Activated CD8-positive, alpha-beta T cell treated with anti-CD3 and anti-CD28 coated beads for 36 hours (primary cell): ENCODE results near the gene AGFG1. TPM values are rescaled to one million over a fixed set of nuclear protein-coding genes. Genes with fewer than 3 reads are reported as not detected.

Experiments used
- ATAC-seq: fragments of 200-7000 bp; cut with Tn5 transposase; one replicate; pipeline ENCODE4 v1.10.0; 2021; ENCODE audit warnings: mild to moderate bottlenecking, moderate library complexity
- CTCF ChIA-PET: fragments of 350-600 bp; sonication (Branson Sonifier 250); formaldehyde crosslinking; loops from one replicate; lab custom pipeline; 2021; ENCODE audit warnings: antibody characterized with exemption; lab: Charles Lee
- POLR2A ChIA-PET: fragments of 350-600 bp; sonication (Branson Sonifier 250); formaldehyde crosslinking; loops from one replicate; lab custom pipeline; 2021; ENCODE audit warnings: antibody characterized with exemption; lab: Charles Lee
- DNase-seq: peaks from one replicate; pipeline ENCODE4 v3.0.0-alpha.2; 2020
- H3K27ac Mint-ChIP-seq: one replicate; pipeline ENCODE4 v1.8.0; 2021; ENCODE audit warnings: mild to moderate bottlenecking, mixed read lengths
- H3K27me3 Mint-ChIP-seq: one replicate; pipeline ENCODE4 v1.8.0; 2021; ENCODE audit warnings: mixed read lengths
- H3K36me3 Mint-ChIP-seq: one replicate; pipeline ENCODE4 v1.8.0; 2021; ENCODE audit warnings: low read depth, mixed read lengths
- H3K4me1 Mint-ChIP-seq: one replicate; pipeline ENCODE4 v1.8.0; 2021; ENCODE audit warnings: low read depth, mixed read lengths
- H3K4me3 Mint-ChIP-seq: one replicate; pipeline ENCODE4 v1.8.0; 2021; ENCODE audit warnings: mild to moderate bottlenecking, moderate library complexity, mixed read lengths
- H3K9me3 Mint-ChIP-seq: one replicate; pipeline ENCODE4 v1.8.0; 2021; ENCODE audit warnings: mixed read lengths
- intact Hi-C: fragments of 100-400 bp; cut with micrococcal nuclease; formaldehyde crosslinking; loops from one replicate; pipeline ENCODE4 v1.10.0; 2022
- total RNA-seq, 2 experiments: library from RNA; stranded (reverse); gene quantifications; one replicate each; pipeline ENCODE4 v1.2.3, GENCODE V29; 2021
- TF ChIP-seq, protein P1 (sequence below): fragments of 200-600 bp; IDR thresholded peaks from one replicate; pipeline ENCODE4 v1.8.0; 2022; ENCODE audit warnings: antibody characterized with exemption, mild to moderate bottlenecking

AGFG1 gene
- total RNA-seq, 2 experiments from 2014 or later, result 117 to 119 TPM

DNA sequence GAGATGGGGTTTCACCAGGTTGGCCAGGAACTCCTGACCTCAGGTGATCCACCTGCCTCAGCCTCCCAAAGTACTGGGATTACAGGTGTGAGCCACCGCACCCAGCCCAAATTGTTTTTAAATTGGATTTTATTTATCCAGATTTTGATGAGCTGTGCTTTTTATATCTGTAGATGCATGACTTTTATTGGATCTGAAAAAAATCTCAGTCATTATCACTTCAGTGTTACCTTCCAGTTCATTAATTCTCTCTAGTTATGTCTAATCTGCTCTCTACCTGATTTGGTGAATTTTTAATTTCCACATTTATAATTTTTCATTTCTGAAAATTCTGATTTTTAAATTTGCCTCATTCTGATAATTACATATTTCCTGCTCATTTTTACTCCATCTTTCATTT is 13.5 kb downstream of the AGFG1 start:
- Mint-ChIP-seq H3K27me3 (no peaks in the 10 kb centered on the region), H3K4me3 (no peak overlapping the region), H3K27ac (no peak overlapping the region), H3K4me1 (peaks cover 68% of the 10 kb centered on the region), H3K36me3 (peaks cover 37% of the 10 kb centered on the region), H3K9me3 (peaks cover 6% of the 10 kb centered on the region)
- ChIA-PET POLR2A (no interaction called here), CTCF (interaction anchor here (0.7 to 1.2 kb wide), 7 partner anchors 12 to 281 kb away, joined by 3 to 4 read pairs (median 3); no protein-coding TSS in a partner anchor)
- no peak for DNase-seq
- ATAC-seq, result no peak
- TF ChIP-seq, protein P1, sequence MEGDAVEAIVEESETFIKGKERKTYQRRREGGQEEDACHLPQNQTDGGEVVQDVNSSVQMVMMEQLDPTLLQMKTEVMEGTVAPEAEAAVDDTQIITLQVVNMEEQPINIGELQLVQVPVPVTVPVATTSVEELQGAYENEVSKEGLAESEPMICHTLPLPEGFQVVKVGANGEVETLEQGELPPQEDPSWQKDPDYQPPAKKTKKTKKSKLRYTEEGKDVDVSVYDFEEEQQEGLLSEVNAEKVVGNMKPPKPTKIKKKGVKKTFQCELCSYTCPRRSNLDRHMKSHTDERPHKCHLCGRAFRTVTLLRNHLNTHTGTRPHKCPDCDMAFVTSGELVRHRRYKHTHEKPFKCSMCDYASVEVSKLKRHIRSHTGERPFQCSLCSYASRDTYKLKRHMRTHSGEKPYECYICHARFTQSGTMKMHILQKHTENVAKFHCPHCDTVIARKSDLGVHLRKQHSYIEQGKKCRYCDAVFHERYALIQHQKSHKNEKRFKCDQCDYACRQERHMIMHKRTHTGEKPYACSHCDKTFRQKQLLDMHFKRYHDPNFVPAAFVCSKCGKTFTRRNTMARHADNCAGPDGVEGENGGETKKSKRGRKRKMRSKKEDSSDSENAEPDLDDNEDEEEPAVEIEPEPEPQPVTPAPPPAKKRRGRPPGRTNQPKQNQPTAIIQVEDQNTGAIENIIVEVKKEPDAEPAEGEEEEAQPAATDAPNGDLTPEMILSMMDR, result no peak
- intact Hi-C loops, result loop anchor here (10.0 kb wide), 1 partner anchor 279 kb away; no protein-coding TSS in a partner anchor

GRCh38 chr2:227486688-227487087 is 14.7 kb downstream of the AGFG1 start:
- no peak for DNase-seq

DNA sequence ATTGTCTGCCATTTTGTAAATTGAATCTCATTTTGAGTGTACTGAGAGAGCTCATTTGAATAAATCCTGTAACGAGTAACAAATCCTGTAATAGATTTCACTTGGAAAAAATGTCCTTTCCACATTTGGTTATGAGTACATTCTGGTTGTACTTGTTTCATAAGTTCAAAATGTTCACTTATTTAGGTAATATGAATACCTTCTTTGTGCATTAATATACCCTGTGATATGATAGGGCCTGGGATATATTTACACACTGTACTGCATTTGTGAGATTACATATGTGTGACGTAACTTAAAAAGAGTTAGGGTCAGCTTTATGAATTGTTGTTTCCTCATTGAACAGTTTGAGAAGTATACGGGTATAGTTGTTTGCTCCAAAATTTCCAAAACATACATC is 16.1 kb downstream of the AGFG1 start:
- ChIA-PET POLR2A (interaction anchor here (1.6 kb wide), 1 partner anchor 24 kb away, joined by 3 read pairs; no protein-coding TSS in a partner anchor), CTCF (interaction anchor here (1.6 to 2.1 kb wide), 2 partner anchors 78 to 82 kb away, joined by 4 to 8 read pairs; no protein-coding TSS in a partner anchor)
- DNase-seq (no peak), ATAC-seq (no peak)
- H3K27me3 Mint-ChIP-seq, result no peaks in the 10 kb centered on the region
- intact Hi-C loops, result loop anchor here (10.0 kb wide), 1 partner anchor 277 kb away; no protein-coding TSS in a partner anchor
- no peak overlapping the region for H3K4me3 Mint-ChIP-seq
- H3K36me3 Mint-ChIP-seq, result peaks cover 38% of the 10 kb centered on the region
- TF ChIP-seq, protein P1, result no peak
- peak overlapping the region; percentile 42 for H3K27ac Mint-ChIP-seq
- peaks cover 6% of the 10 kb centered on the region for H3K9me3 Mint-ChIP-seq
- H3K4me1 Mint-ChIP-seq, result peaks cover 60% of the 10 kb centered on the region

More at GRCh38 chr2:227486688-227487087, 14.7 kb downstream of the AGFG1 start:
- peaks cover 61% of the 10 kb centered on the region for H3K4me1 Mint-ChIP-seq
- peak; percentile 38 for ATAC-seq
- ChIA-PET CTCF (interaction anchor here (1.2 to 2.1 kb wide), 2 partner anchors 80 to 248 kb away, joined by 4 to 8 read pairs; no protein-coding TSS in a partner anchor), POLR2A (interaction anchor here (1.0 kb wide), 1 partner anchor 11 kb away, joined by 4 read pairs; no protein-coding TSS in a partner anchor)
- peaks cover 6% of the 10 kb centered on the region for H3K9me3 Mint-ChIP-seq
- peaks cover 35% of the 10 kb centered on the region for H3K36me3 Mint-ChIP-seq
- H3K4me3 Mint-ChIP-seq, result no peak overlapping the region
- intact Hi-C loops, result loop anchor here (10.0 kb wide), 1 partner anchor 278 kb away; no protein-coding TSS in a partner anchor
- TF ChIP-seq, protein P1, result no peak
- no peak overlapping the region for H3K27ac Mint-ChIP-seq
- H3K27me3 Mint-ChIP-seq, result no peaks in the 10 kb centered on the region

- TF ChIP-seq, protein P1, result no peak
- peaks cover 2% of the 10 kb centered on the region for H3K9me3 Mint-ChIP-seq
- CTCF ChIA-PET, result interaction anchor here (2.2 kb wide), 1 partner anchor 85 kb away, joined by 6 read pairs; no protein-coding TSS in a partner anchor
- peaks cover 48% of the 10 kb centered on the region for H3K4me1 Mint-ChIP-seq
- POLR2A ChIA-PET, result interaction anchor here (1.1 kb wide), 1 partner anchor 9 kb away, joined by 3 read pairs; no protein-coding TSS in a partner anchor
- DNase-seq (no peak), ATAC-seq (no peak)
- no peak overlapping the region for H3K4me3 Mint-ChIP-seq
- H3K27ac Mint-ChIP-seq, result no peak overlapping the region
- peaks cover 32% of the 10 kb centered on the region for H3K36me3 Mint-ChIP-seq
- intact Hi-C loops, result no loop called here
- H3K27me3 Mint-ChIP-seq, result no peaks in the 10 kb centered on the region
Observed at GRCh38 chr2:227491386-227491785, 19.4 kb downstream of the AGFG1 start.

- H3K27ac Mint-ChIP-seq, result no peak overlapping the region
- H3K4me1 Mint-ChIP-seq, result peaks cover 40% of the 10 kb centered on the region
- H3K9me3 Mint-ChIP-seq, result no peaks in the 10 kb centered on the region
- DNase-seq, result no peak
- POLR2A ChIA-PET, result no interaction called here
- no peak overlapping the region for H3K4me3 Mint-ChIP-seq
- ATAC-seq, result no peak
- TF ChIP-seq, protein P1, result no peak
- peaks cover 25% of the 10 kb centered on the region for H3K36me3 Mint-ChIP-seq
- H3K27me3 Mint-ChIP-seq, result no peaks in the 10 kb centered on the region
- CTCF ChIA-PET, result interaction anchor here (0.7 to 2.2 kb wide), 2 partner anchors 12 to 87 kb away, joined by 4 to 6 read pairs; no protein-coding TSS in a partner anchor
- intact Hi-C loops, result no loop called here
Observed at GRCh38 chr2:227493524-227493923, 21.6 kb downstream of the AGFG1 start.
